ENCODE measurements around the gene ZNF668. TPM values are rescaled to one million over a fixed set of nuclear protein-coding genes. Genes with fewer than 3 reads are reported as not detected.
A peak's percentile ranks its signal among the peaks of the same experiment; 100 is the strongest.

The ZNF668 gene
- total RNA-seq, 1 donor: 10.7 TPM

DNA sequence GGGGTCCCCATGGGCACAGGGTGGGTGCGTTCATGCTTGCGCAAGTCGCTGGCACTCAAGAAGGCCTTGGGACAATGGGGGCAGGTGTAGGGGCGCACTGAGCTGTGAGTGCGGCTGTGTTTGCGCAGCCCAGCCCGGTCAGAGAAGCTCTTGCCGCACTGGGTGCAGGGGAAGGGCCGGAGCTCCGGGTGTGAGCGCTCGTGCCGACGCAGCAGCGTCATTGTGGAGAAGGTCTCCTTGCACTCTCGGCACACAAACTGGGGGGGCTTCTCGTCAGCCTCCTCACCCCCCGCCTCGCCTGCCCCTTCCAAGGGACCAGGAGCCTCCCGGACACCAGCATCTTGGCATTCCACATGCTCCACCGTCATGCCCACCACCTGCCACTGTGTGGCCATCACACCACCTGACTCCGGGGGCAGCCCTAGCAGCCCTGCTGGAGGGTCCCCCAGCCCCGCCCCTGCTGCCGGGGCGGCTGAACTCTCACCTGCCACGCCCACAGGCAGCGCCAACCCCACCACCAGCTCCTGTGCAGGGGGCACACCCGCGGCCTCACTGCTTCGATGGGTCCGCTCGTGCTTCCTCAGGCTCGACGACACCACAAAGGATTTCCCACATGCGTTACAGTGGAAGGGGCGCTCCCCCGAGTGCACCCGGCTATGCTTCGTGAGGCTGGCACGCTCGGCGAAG is 12.8 kb downstream of the ZNF668 start:
- Histone ChIP-seq H3K9me3 (ENCODE audit: low read depth, low read length) (no peaks in the 10 kb centered on the region), H3K4me1 (ENCODE audit: insufficient read depth, low read length) (peaks cover 36% of the 10 kb centered on the region), H3K4me3 (ENCODE audit: low read length) (no peak overlapping the region), H3K27me3 (ENCODE audit: insufficient read depth, low read length) (no peaks in the 10 kb centered on the region)

DNA sequence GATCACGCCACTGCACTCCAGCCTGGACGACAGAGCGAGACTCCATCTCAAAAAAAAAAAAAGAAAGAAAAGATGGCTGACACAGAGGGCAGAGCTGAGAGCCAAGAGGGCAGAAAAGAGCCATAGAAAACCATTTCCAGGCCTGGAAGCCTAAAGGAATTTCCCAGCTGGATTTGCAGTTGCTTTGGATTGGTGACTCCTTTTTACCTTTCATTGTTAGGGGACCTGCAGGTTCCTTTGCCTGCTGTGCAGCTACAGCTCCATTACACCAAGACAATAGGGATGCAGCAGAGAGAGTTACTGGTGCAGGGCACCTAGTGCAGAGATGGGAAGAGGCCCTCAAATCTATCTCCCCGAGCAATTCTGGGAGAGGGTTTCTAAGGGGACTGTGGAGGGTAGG is 18.4 kb downstream of the ZNF668 start:
- Histone ChIP-seq H3K4me1 (ENCODE audit: insufficient read depth, low read length) (peaks cover 7% of the 10 kb centered on the region), H3K9me3 (ENCODE audit: low read depth, low read length) (no peaks in the 10 kb centered on the region), H3K27me3 (ENCODE audit: insufficient read depth, low read length) (no peaks in the 10 kb centered on the region), H3K4me3 (ENCODE audit: low read length) (no peak overlapping the region)

DNA sequence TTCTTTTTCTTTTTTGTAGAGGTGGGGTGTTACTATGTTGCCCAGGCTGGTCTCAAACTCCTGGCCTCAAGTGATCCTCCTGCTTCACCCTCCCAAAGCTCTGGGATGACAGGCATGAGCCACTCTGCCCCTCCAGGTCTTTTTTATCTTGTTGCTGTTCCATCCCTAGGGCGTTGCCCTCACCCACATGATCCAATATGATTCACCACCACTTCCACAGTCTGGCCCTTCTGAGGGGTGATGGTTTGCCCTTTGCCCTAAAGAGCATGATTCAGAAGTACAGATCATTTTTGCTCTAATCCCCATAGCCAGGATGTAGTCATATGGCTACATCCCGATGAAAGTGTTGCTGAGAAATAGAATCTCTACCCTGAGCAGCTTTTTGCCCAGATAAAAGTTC is 21.9 kb downstream of the ZNF668 start:
- peaks cover 10% of the 10 kb centered on the region for H3K4me1 ChIP-seq (ENCODE audit: insufficient read depth, low read length)
- no peaks in the 10 kb centered on the region for H3K27me3 ChIP-seq (ENCODE audit: insufficient read depth, low read length)
- H3K4me3 ChIP-seq (ENCODE audit: low read length): no peak overlapping the region
- H3K9me3 ChIP-seq (ENCODE audit: low read depth, low read length): no peaks in the 10 kb centered on the region

- peaks cover 10% of the 10 kb centered on the region for H3K4me1 ChIP-seq (ENCODE audit: insufficient read depth, low read length)
- no peak overlapping the region for H3K4me3 ChIP-seq (ENCODE audit: low read length)
- H3K9me3 ChIP-seq (ENCODE audit: low read depth, low read length): no peaks in the 10 kb centered on the region
- no peaks in the 10 kb centered on the region for H3K27me3 ChIP-seq (ENCODE audit: insufficient read depth, low read length)
Measured at GRCh38 chr16:31050280-31051030, 23.6 kb downstream of the ZNF668 start.

DNA sequence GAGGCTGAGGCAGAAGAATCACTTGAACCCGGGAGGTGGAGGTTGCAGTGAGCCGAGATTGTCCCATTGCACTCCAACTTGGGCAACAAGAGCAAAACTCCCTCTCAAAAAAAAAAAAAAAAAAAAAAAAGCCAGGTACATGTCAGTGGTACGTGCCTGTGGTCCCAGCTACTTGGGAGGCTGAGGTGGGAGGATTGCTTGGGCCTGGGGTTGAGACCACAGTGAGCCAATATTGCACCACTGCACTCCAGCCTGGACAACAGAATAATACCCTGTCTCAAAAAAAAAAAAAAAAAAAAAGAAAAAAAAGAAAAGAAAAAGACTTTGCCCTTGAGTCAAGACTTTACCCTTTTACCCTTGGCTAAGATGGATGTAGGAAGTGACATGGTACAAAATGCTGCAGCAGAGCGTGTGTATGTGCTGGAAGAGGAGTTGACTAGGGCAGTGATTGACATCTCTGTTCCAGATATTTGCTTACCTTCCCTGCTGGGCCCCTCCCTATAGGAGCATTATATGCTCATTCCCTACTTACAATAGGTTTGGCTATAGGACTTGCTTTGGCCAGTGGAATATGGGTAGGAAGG is 30.1 kb downstream of the ZNF668 start:
- Histone ChIP-seq H3K4me1 (ENCODE audit: insufficient read depth, low read length) (peaks cover 3% of the 10 kb centered on the region), H3K27me3 (ENCODE audit: insufficient read depth, low read length) (no peaks in the 10 kb centered on the region), H3K9me3 (ENCODE audit: low read depth, low read length) (no peaks in the 10 kb centered on the region), H3K4me3 (ENCODE audit: low read length) (no peak overlapping the region)

DNA sequence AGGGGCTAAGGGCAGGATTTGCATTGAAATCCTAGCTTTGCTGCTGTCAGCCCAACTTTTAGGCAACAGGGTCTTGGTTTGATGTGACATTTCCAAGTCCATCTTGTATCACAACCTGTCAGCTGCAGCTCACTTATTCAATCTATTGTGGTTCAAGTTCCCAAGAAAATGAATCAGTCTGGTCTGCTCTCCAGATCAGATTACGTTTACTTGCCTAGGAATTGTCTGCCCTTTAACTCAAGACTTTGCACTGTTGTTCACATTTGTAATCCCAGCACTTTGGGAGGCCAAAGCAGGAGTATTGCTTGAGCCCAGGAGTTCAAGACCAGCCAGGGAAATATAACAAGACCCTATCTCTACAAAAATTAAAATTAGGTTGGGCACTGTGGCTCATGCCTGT is 30.7 kb downstream of the ZNF668 start:
- no peaks in the 10 kb centered on the region for H3K27me3 ChIP-seq (ENCODE audit: insufficient read depth, low read length)
- H3K9me3 ChIP-seq (ENCODE audit: low read depth, low read length): no peaks in the 10 kb centered on the region

DNA sequence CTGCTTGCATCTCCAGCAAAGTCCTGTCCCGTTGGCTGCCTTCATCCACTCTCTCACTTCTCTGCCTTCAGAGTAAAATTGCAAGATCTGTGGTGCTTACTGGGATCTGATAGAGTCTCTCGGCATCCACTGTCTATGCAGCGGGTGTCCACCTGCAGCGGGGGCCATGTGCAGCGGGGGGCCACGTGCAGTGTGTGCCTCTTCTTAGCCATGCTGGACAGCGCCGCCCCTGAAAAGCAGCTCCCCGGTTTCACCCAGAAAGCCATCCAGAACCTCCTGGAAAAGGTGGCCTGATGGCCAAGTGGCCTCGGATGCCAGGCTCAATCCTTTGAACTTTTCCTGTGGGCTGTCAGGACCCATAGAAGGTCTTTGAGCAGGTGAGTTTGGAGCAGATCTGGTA is 31.2 kb downstream of the ZNF668 start:
- Histone ChIP-seq H3K4me1 (ENCODE audit: insufficient read depth, low read length) (no peaks in the 10 kb centered on the region), H3K27me3 (ENCODE audit: insufficient read depth, low read length) (no peaks in the 10 kb centered on the region), H3K4me3 (ENCODE audit: low read length) (no peak overlapping the region), H3K9me3 (ENCODE audit: low read depth, low read length) (no peaks in the 10 kb centered on the region)

More for the DNA sequence above, 30.7 kb downstream of the ZNF668 start:
- Histone ChIP-seq H3K4me1 (ENCODE audit: insufficient read depth, low read length) (peaks cover under 1% of the 10 kb centered on the region), H3K4me3 (ENCODE audit: low read length) (no peak overlapping the region)

DNA sequence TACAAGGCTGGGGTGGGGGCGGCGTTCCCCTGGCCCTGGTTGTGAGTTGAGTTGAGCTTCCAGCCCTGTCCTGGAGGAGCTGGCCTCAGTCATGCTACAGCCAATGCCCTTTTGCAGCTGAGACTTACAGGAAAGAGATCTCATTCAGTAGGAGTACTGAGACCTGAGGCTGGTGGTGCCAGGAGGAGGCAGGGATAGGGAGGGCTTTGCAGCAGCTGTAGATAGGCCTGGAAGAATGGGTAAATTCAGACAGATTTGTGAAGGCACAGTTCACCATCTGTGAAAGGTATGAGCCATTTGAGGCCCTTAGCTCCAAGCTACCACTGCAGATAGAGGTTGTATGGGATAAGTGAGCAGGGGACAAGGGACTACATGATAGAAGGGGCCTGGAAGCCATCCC is 35.0 kb downstream of the ZNF668 start:
- H3K9me3 ChIP-seq (ENCODE audit: low read depth, low read length): no peaks in the 10 kb centered on the region
- H3K4me3 ChIP-seq (ENCODE audit: low read length): no peak overlapping the region
- H3K4me1 ChIP-seq (ENCODE audit: insufficient read depth, low read length): peaks cover 28% of the 10 kb centered on the region
- H3K27me3 ChIP-seq (ENCODE audit: insufficient read depth, low read length): no peaks in the 10 kb centered on the region

DNA sequence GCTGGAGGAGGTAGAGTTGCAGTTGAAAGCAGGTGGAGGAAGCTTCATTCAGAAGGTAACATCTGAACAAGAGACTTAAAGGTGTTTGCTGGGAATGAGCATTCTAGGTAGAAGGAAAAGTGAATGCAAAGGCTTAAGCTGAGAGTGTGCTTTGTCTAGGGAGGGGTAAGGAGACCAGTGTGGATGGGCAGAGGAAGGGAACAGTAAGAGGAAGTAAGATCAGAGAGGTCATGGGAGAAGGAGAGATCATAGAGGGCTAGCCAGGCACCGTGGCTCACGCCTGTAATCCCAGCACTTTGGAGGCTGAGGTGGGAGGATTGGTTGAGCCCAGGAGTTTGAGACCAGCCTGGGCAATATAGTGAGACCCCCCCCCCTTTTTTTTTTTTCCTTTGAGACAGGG is 37.3 kb downstream of the ZNF668 start:
- no peaks in the 10 kb centered on the region for H3K27me3 ChIP-seq (ENCODE audit: insufficient read depth, low read length)
- peaks cover 42% of the 10 kb centered on the region for H3K4me1 ChIP-seq (ENCODE audit: insufficient read depth, low read length)
- H3K4me3 ChIP-seq (ENCODE audit: low read length): no peak overlapping the region
- no peaks in the 10 kb centered on the region for H3K9me3 ChIP-seq (ENCODE audit: low read depth, low read length)

- no peaks in the 10 kb centered on the region for H3K27me3 ChIP-seq (ENCODE audit: insufficient read depth, low read length)
- no peaks in the 10 kb centered on the region for H3K9me3 ChIP-seq (ENCODE audit: low read depth, low read length)
- H3K4me1 ChIP-seq (ENCODE audit: insufficient read depth, low read length): peaks cover 42% of the 10 kb centered on the region
- H3K4me3 ChIP-seq (ENCODE audit: low read length): peak overlapping the region; percentile 95
Measured at GRCh38 chr16:31033709-31034492, 40.1 kb downstream of the ZNF668 start.

- Histone ChIP-seq H3K4me3 (ENCODE audit: low read length) (peak within 1 kb of the TSS; percentile 95), H3K27me3 (ENCODE audit: insufficient read depth, low read length) (no peaks in the 10 kb centered on the region), H3K9me3 (ENCODE audit: low read depth, low read length) (no peaks in the 10 kb centered on the region), H3K4me1 (ENCODE audit: insufficient read depth, low read length) (peaks cover 42% of the 10 kb centered on the region)
Measured at GRCh38 chr16:31032736-31033708, 41.0 kb downstream of the ZNF668 start, which contains the start of gene STX4. Gene STX4 (plus strand): TSS chr16:31033558. CDS start chr16:31033806, 248 bp downstream.

DNA sequence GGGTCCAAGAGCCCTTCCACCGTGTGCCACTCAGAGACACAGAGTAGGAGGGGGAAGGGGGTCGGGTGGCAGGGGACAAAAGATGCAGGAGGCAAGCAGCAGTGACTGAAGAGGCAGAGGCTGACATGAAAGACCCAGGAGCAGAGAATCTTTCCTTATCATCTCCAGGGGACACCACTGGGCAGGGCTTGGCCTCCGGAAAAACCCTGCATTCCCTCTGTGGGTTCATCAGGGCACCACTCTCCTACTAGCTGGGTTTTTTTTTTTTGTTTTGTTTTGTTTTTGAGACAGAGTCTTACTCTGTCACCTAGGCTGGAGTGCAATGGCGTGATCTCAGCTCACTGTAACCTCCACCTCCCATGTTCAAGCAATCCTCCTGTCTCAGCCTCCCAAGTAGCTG is 42.8 kb downstream of the ZNF668 start:
- H3K4me1 ChIP-seq (ENCODE audit: insufficient read depth, low read length): peaks cover 34% of the 10 kb centered on the region
- H3K27me3 ChIP-seq (ENCODE audit: insufficient read depth, low read length): no peaks in the 10 kb centered on the region
- no peaks in the 10 kb centered on the region for H3K9me3 ChIP-seq (ENCODE audit: low read depth, low read length)
- no peak overlapping the region for H3K4me3 ChIP-seq (ENCODE audit: low read length)

DNA sequence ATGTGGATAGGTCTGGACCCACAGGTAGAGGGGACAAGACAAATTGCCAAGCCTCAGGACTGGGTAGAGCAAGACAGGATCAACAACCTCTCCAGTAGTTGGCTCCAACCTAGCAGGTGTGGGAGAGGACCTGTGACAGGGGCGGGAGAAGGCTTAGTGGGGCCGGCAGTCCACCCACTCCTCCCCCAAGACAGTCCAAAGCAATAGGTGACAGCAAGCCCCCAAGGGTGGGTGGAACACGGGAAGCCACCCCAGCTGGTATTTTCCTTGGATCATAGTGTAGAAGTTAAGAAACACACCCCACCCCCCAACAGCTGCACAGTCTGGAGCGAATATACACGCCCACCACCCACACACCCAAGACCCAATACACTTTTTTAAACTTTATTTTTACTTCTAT is 44.8 kb downstream of the ZNF668 start:
- Histone ChIP-seq H3K4me3 (ENCODE audit: low read length) (no peak overlapping the region), H3K4me1 (ENCODE audit: insufficient read depth, low read length) (peaks cover 15% of the 10 kb centered on the region), H3K9me3 (ENCODE audit: low read depth, low read length) (no peaks in the 10 kb centered on the region), H3K27me3 (ENCODE audit: insufficient read depth, low read length) (no peaks in the 10 kb centered on the region)

DNA sequence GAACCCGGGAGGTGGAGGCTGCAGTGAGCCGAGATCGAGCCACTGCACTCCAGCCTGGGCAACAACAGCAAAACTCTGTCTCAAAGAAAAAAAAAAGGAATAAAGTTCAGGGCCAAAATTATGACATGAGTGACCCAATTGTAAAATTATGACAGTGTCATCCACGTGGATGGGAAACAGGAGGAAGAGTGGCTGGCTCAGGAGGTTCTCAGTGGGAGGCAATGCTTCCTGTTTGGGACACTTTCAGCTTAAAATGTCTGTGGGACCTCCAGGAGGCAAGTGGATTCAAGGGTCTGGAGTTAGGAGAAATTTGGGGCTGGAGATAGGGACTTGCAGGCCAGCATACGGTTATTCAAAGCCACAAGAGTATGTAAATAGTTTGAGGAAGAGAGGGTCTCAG is 48.7 kb downstream of the ZNF668 start:
- Histone ChIP-seq H3K27me3 (ENCODE audit: insufficient read depth, low read length) (no peaks in the 10 kb centered on the region), H3K4me1 (ENCODE audit: insufficient read depth, low read length) (no peaks in the 10 kb centered on the region), H3K4me3 (ENCODE audit: low read length) (no peak overlapping the region), H3K9me3 (ENCODE audit: low read depth, low read length) (no peaks in the 10 kb centered on the region)
